ENCODE results near the gene CYP1A1. TPM values are rescaled to one million over a fixed set of nuclear protein-coding genes. Genes with fewer than 3 reads are reported as not detected.
A peak's percentile ranks its signal among the peaks of the same experiment; 100 is the strongest.

The CYP1A1 gene
- total RNA-seq (17.0 and 23.5 TPM in 2 replicates), polyA plus RNA-seq (19.1 and 22.6 TPM in 2 replicates)

DNA sequence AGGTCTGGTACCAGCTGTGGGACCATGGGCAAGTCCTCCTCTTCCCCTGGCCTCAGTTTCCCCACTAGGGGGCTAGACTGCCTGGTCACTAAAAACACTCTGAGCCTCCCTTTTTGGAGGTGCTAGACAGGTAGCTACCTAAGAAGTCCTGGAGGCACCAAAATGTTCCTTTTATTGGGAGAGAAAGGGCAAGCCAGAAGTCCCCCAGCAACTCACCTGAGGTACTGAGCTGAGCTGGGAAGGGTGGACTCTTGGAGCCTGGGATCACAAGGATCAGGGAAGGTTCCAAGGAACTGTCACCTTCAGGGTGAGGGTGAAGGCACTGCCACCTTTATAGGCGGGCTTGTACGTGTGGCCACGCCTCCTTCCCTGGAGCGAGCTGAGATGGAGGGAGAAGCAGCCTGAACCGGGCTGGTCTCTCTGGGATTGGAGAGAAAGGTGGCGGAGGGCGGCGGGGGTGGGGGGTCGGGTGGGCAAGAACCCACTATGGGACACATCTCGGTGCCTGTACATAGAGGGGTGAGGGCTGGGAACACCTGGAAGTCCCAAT is at the start of gene CYP1A1:
TSS of gene CYP1A1 (minus strand) at position 304 of the 550 bp plus-strand sequence. CDS start 2,431 bp downstream, outside the sequence.
- peak; percentile 73 for DNase-seq (ENCODE audit: low spot score)
- H3K79me2 ChIP-seq, result no peaks in the 10 kb centered on the region
- H3K36me3 ChIP-seq (replicated peaks; ENCODE audit: insufficient read depth, low read depth), result no peaks in the 10 kb centered on the region
- TF ChIP-seq, protein P1, sequence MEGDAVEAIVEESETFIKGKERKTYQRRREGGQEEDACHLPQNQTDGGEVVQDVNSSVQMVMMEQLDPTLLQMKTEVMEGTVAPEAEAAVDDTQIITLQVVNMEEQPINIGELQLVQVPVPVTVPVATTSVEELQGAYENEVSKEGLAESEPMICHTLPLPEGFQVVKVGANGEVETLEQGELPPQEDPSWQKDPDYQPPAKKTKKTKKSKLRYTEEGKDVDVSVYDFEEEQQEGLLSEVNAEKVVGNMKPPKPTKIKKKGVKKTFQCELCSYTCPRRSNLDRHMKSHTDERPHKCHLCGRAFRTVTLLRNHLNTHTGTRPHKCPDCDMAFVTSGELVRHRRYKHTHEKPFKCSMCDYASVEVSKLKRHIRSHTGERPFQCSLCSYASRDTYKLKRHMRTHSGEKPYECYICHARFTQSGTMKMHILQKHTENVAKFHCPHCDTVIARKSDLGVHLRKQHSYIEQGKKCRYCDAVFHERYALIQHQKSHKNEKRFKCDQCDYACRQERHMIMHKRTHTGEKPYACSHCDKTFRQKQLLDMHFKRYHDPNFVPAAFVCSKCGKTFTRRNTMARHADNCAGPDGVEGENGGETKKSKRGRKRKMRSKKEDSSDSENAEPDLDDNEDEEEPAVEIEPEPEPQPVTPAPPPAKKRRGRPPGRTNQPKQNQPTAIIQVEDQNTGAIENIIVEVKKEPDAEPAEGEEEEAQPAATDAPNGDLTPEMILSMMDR (IDR thresholded peaks at IDR 0.05; ENCODE audit: poor library complexity), result no peak
- TF ChIP-seq EZH2phosphoT487 (IDR thresholded peaks at IDR 0.05; ENCODE audit: low read depth, severe bottlenecking, unreplicated experiment) (no peak), EZH2 (IDR thresholded peaks at IDR 0.05; ENCODE audit: borderline replicate concordance) (no peak)
- no peaks in the 10 kb centered on the region for H3K9me3 ChIP-seq (ENCODE audit: low read depth)
- peaks cover 8% of the 10 kb centered on the region for H3K27me3 ChIP-seq
- WGBS (ENCODE audit: low lambda C conversion rate, missing lambda C conversion rate), result 12% methylated on average over 10 of the region's 10 CpGs
- H3K4me1 ChIP-seq (ENCODE audit: insufficient read depth), result peaks cover 7% of the 10 kb centered on the region
- H3K27ac ChIP-seq, result peak within 1 kb of the TSS; percentile 94
- H3K4me2 ChIP-seq, result peak within 1 kb of the TSS; percentile 95
- H3K4me3 ChIP-seq, result peak within 1 kb of the TSS; percentile 48
- no peaks in the 10 kb centered on the region for H4K20me1 ChIP-seq (ENCODE audit: insufficient read depth, poor library complexity, severe bottlenecking)
- peak within 1 kb of the TSS; percentile 63 for H2AFZ ChIP-seq
- no peaks in the 10 kb centered on the region for H3K9me2 ChIP-seq (replicated peaks; ENCODE audit: insufficient read depth)

GRCh38 chr15:74773731-74774252 is 48.5 kb upstream of the CYP1A1 start:
- Histone ChIP-seq H3K4me3 (no peak overlapping the region), H3K4me2 (no peak overlapping the region), H3K79me2 (no peaks in the 10 kb centered on the region), H3K36me3 (replicated peaks; ENCODE audit: insufficient read depth, low read depth) (no peaks in the 10 kb centered on the region), H3K27me3 (no peaks in the 10 kb centered on the region), H3K4me1 (ENCODE audit: insufficient read depth) (peaks cover 2% of the 10 kb centered on the region), H3K9me3 (ENCODE audit: low read depth) (no peaks in the 10 kb centered on the region), H3K27ac (no peak overlapping the region), H4K20me1 (ENCODE audit: insufficient read depth, poor library complexity, severe bottlenecking) (no peaks in the 10 kb centered on the region), H2AFZ (no peak overlapping the region), H3K9me2 (replicated peaks; ENCODE audit: insufficient read depth) (no peaks in the 10 kb centered on the region)
- no peak for TF ChIP-seq EZH2 (IDR thresholded peaks at IDR 0.05; ENCODE audit: borderline replicate concordance)
- TF ChIP-seq, protein P1 (IDR thresholded peaks at IDR 0.05; ENCODE audit: poor library complexity), result no peak
- no peak for TF ChIP-seq EZH2phosphoT487 (IDR thresholded peaks at IDR 0.05; ENCODE audit: low read depth, severe bottlenecking, unreplicated experiment)
- 58% methylated on average over 5 of the region's 5 CpGs for WGBS (ENCODE audit: low lambda C conversion rate, missing lambda C conversion rate)
- no peak for DNase-seq (ENCODE audit: low spot score)

- Histone ChIP-seq H2AFZ (no peak overlapping the region), H3K79me2 (no peaks in the 10 kb centered on the region), H3K36me3 (replicated peaks; ENCODE audit: insufficient read depth, low read depth) (no peaks in the 10 kb centered on the region), H3K27ac (no peak overlapping the region), H3K27me3 (no peaks in the 10 kb centered on the region), H3K9me2 (replicated peaks; ENCODE audit: insufficient read depth) (no peaks in the 10 kb centered on the region), H3K9me3 (ENCODE audit: low read depth) (no peaks in the 10 kb centered on the region), H4K20me1 (ENCODE audit: insufficient read depth, poor library complexity, severe bottlenecking) (no peaks in the 10 kb centered on the region), H3K4me1 (ENCODE audit: insufficient read depth) (no peaks in the 10 kb centered on the region), H3K4me3 (no peak overlapping the region), H3K4me2 (no peak overlapping the region)
- DNase-seq (ENCODE audit: low spot score), result no peak
- WGBS (ENCODE audit: low lambda C conversion rate, missing lambda C conversion rate), result 79% methylated on average over 5 of the region's 5 CpGs
- no peak for TF ChIP-seq EZH2 (IDR thresholded peaks at IDR 0.05; ENCODE audit: borderline replicate concordance)
- TF ChIP-seq, protein P1 (IDR thresholded peaks at IDR 0.05; ENCODE audit: poor library complexity), result no peak
These were observed 48.0 kb upstream of the CYP1A1 start for GRCh38 chr15:74773329-74773728.
